ENCODE data around the gene FNBP1L.

The FNBP1L gene

GRCh38 chr1:93501829-93502369, 54.0 kb downstream of the FNBP1L start:
- TF ChIP-seq POLR2AphosphoS5 (IDR thresholded peaks at IDR 0.05; ENCODE audit: low read depth, low read length) (no peak), TAF1 (IDR thresholded peaks at IDR 0.05; ENCODE audit: borderline replicate concordance, insufficient read depth, low read length) (no peak), SIN3A (IDR thresholded peaks at IDR 0.05; ENCODE audit: borderline replicate concordance, insufficient read depth, low read length) (no peak), REST (IDR thresholded peaks at IDR 0.05; ENCODE audit: insufficient read depth in 1 of 2, low read depth in 2 of 2, low read length in 2 of 2) (no peak), FOXP2 (optimal IDR thresholded peaks at IDR 0.05; ENCODE audit: borderline replicate concordance, extremely low read depth, extremely low read length, insufficient read depth) (no peak)

DNA sequence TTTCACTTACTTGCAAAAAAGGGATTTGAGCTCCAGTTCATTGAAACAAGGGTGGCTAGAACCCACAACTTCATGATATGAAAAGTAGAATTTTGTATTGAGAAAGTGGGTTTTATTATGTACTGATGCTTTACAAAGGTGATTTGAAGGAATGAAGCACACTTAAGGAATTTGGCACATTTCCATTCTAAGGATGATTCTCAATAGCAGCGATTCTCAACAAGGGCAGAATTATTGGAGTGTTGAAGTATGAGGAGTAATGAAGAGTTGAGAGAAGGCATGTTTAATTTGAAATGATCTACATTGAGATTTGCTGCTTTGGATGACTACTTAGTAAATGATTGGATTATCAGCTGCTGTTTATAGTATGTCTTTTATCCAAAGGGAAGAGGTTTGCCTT, 54.7 kb downstream of the FNBP1L start:
- no peak for TF ChIP-seq SIN3A (IDR thresholded peaks at IDR 0.05; ENCODE audit: borderline replicate concordance, insufficient read depth, low read length)
- no peak for TF ChIP-seq TAF1 (IDR thresholded peaks at IDR 0.05; ENCODE audit: borderline replicate concordance, insufficient read depth, low read length)
- no peak for TF ChIP-seq FOXP2 (optimal IDR thresholded peaks at IDR 0.05; ENCODE audit: borderline replicate concordance, extremely low read depth, extremely low read length, insufficient read depth)
- TF ChIP-seq REST (IDR thresholded peaks at IDR 0.05; ENCODE audit: insufficient read depth in 1 of 2, low read depth in 2 of 2, low read length in 2 of 2): no peak
- TF ChIP-seq POLR2AphosphoS5 (IDR thresholded peaks at IDR 0.05; ENCODE audit: low read depth, low read length): no peak

GRCh38 chr1:93503163-93503562, 55.2 kb downstream of the FNBP1L start:
- TF ChIP-seq REST (IDR thresholded peaks at IDR 0.05; ENCODE audit: insufficient read depth in 1 of 2, low read depth in 2 of 2, low read length in 2 of 2) (no peak), POLR2AphosphoS5 (IDR thresholded peaks at IDR 0.05; ENCODE audit: low read depth, low read length) (no peak), FOXP2 (optimal IDR thresholded peaks at IDR 0.05; ENCODE audit: borderline replicate concordance, extremely low read depth, extremely low read length, insufficient read depth) (no peak), TAF1 (IDR thresholded peaks at IDR 0.05; ENCODE audit: borderline replicate concordance, insufficient read depth, low read length) (no peak), SIN3A (IDR thresholded peaks at IDR 0.05; ENCODE audit: borderline replicate concordance, insufficient read depth, low read length) (no peak)

- TF ChIP-seq TAF1 (IDR thresholded peaks at IDR 0.05; ENCODE audit: borderline replicate concordance, insufficient read depth, low read length): no peak
- TF ChIP-seq POLR2AphosphoS5 (IDR thresholded peaks at IDR 0.05; ENCODE audit: low read depth, low read length): no peak
- no peak for TF ChIP-seq SIN3A (IDR thresholded peaks at IDR 0.05; ENCODE audit: borderline replicate concordance, insufficient read depth, low read length)
- TF ChIP-seq REST (IDR thresholded peaks at IDR 0.05; ENCODE audit: insufficient read depth in 1 of 2, low read depth in 2 of 2, low read length in 2 of 2): no peak
- TF ChIP-seq FOXP2 (optimal IDR thresholded peaks at IDR 0.05; ENCODE audit: borderline replicate concordance, extremely low read depth, extremely low read length, insufficient read depth): no peak
Observed at GRCh38 chr1:93503816-93504215, 55.9 kb downstream of the FNBP1L start.
